ENCODE data around the gene FAM117A. TPM values are rescaled to one million over a fixed set of nuclear protein-coding genes. Genes with fewer than 3 reads are reported as not detected.

Gene FAM117A
- total and polyA plus RNA-seq, 5 experiments from 2014 or later: 36.9 to 90.8 (median 53.6) TPM

GRCh38 chr17:49748791-49749190 is 15.1 kb downstream of the FAM117A start:
- ATAC-seq (peak; percentile 67 to 78), DNase-seq (peak in 9 of 10 donors; percentile 34 to 64 (median 53))
- H3K36me3 Mint-ChIP-seq: peaks cover 0 to 26% (median 9%) of the 10 kb centered on the region in 3 donors
- H3K9me3 Mint-ChIP-seq: peaks cover 0 to 2% (median 0%) of the 10 kb centered on the region in 9 donors
- POLR2A ChIA-PET: interaction anchor here (0.6 to 7.3 kb wide), 9 partner anchors 8 to 75 kb away, joined by 3 to 207 read pairs (median 16); partner anchors contain the start of genes FAM117A, KAT7 and SLC35B1
- peaks cover 50 to 96% (median 80%) of the 10 kb centered on the region in 4 donors for H3K4me1 Mint-ChIP-seq
- peak overlapping the region; percentile 56 to 89 (median 81) for H3K4me3 Mint-ChIP-seq
- H3K27me3 Mint-ChIP-seq: no peaks in the 10 kb centered on the region
- peak overlapping the region; percentile 94 to 100 (median 96) for H3K27ac Mint-ChIP-seq

- Mint-ChIP-seq H3K27ac (peak overlapping the region; percentile 94 to 100 (median 96)), H3K9me3 (peaks cover 0 to 2% (median 0%) of the 10 kb centered on the region in 9 donors), H3K4me3 (peak overlapping the region; percentile 56 to 89 (median 81)), H3K27me3 (no peaks in the 10 kb centered on the region), H3K4me1 (peaks cover 50 to 94% (median 77%) of the 10 kb centered on the region in 4 donors), H3K36me3 (peaks cover 0 to 23% (median 9%) of the 10 kb centered on the region in 3 donors)
- peak in 4 of 10 donors; percentile 24 to 30 (median 27) for DNase-seq
- peak; percentile 18 to 20 for ATAC-seq
- POLR2A ChIA-PET: interaction anchor here (0.9 to 7.3 kb wide), 8 partner anchors 9 to 69 kb away, joined by 3 to 207 read pairs (median 18); partner anchors contain the start of genes FAM117A, KAT7 and SLC35B1
Measured at GRCh38 chr17:49748223-49748622, 15.7 kb downstream of the FAM117A start.

GRCh38 chr17:49747632-49748031 is 16.3 kb downstream of the FAM117A start:
- Mint-ChIP-seq H3K4me3 (peak overlapping the region; percentile 51 to 89 (median 81)), H3K27ac (peak overlapping the region; percentile 94 to 100 (median 96)), H3K4me1 (peaks cover 52 to 94% (median 77%) of the 10 kb centered on the region in 4 donors), H3K9me3 (peaks cover 0 to 2% (median 0%) of the 10 kb centered on the region in 9 donors), H3K27me3 (no peaks in the 10 kb centered on the region), H3K36me3 (peaks cover 0 to 19% (median 9%) of the 10 kb centered on the region in 3 donors)
- peak in 1 of 2 donors; percentile 2 for ATAC-seq
- DNase-seq: no peak
- POLR2A ChIA-PET: interaction anchor here (2.1 to 7.3 kb wide), 6 partner anchors 9 to 41 kb away, joined by 9 to 207 read pairs (median 22); partner anchors contain the start of genes FAM117A, KAT7 and SLC35B1

- Mint-ChIP-seq H3K4me3 (peak overlapping the region; percentile 51 to 89 (median 81)), H3K4me1 (peaks cover 55 to 94% (median 77%) of the 10 kb centered on the region in 4 donors), H3K36me3 (peaks cover 0 to 19% (median 9%) of the 10 kb centered on the region in 3 donors), H3K9me3 (peaks cover 0 to 2% (median 0%) of the 10 kb centered on the region in 9 donors), H3K27ac (peak overlapping the region; percentile 94 to 100 (median 96)), H3K27me3 (no peaks in the 10 kb centered on the region)
- POLR2A ChIA-PET: interaction anchor here (0.5 to 7.3 kb wide), 10 partner anchors 8 to 405 kb away, joined by 3 to 207 read pairs (median 12); partner anchors contain the start of genes FAM117A, KAT7 and SLC35B1
- peak; percentile 65 to 77 for ATAC-seq
- peak in 5 of 10 donors; percentile 26 to 65 (median 36) for DNase-seq
Measured at GRCh38 chr17:49746791-49747490, 17.0 kb downstream of the FAM117A start.

GRCh38 chr17:49745175-49746139 is 18.5 kb downstream of the FAM117A start:
- Mint-ChIP-seq H3K4me1 (peaks cover 65 to 98% (median 88%) of the 10 kb centered on the region in 4 donors), H3K27ac (peak overlapping the region; percentile 94 to 100 (median 96)), H3K27me3 (no peaks in the 10 kb centered on the region), H3K9me3 (peaks cover 0 to 2% (median 0%) of the 10 kb centered on the region in 9 donors), H3K4me3 (peak overlapping the region in 9 of 10 donors; percentile 67 to 89 (median 80)), H3K36me3 (peaks cover 0 to 23% (median 10%) of the 10 kb centered on the region in 3 donors)
- POLR2A ChIA-PET: interaction anchor here (0.6 to 9.5 kb wide), 6 partner anchors 15 to 43 kb away, joined by 3 to 277 read pairs (median 22); partner anchors contain the start of genes FAM117A, KAT7 and SLC35B1
- no peak for DNase-seq
- ATAC-seq: no peak

GRCh38 chr17:49742166-49742638 is 21.7 kb downstream of the FAM117A start:
- POLR2A ChIA-PET: interaction anchor here (0.5 to 9.5 kb wide), 12 partner anchors 11 to 544 kb away, joined by 3 to 277 read pairs (median 7); partner anchors contain the start of genes FAM117A, KAT7 and SLC35B1

GRCh38 chr17:49741692-49742076 is 22.2 kb downstream of the FAM117A start:
- Mint-ChIP-seq H3K36me3 (peaks cover 0 to 14% (median 7%) of the 10 kb centered on the region in 3 donors), H3K9me3 (peaks cover 0 to 2% (median 0%) of the 10 kb centered on the region in 9 donors)

More at GRCh38 chr17:49742166-49742638, 21.7 kb downstream of the FAM117A start:
- H3K27ac Mint-ChIP-seq: peak overlapping the region; percentile 97 to 100 (median 100)
- peaks cover 0 to 14% (median 7%) of the 10 kb centered on the region in 3 donors for H3K36me3 Mint-ChIP-seq
- no peak for ATAC-seq
- peak in 2 of 10 donors; percentile 48 to 62 for DNase-seq
- no peaks in the 10 kb centered on the region for H3K27me3 Mint-ChIP-seq
- H3K4me3 Mint-ChIP-seq: peak overlapping the region; percentile 82 to 97 (median 91)
- peaks cover 59 to 98% (median 90%) of the 10 kb centered on the region in 4 donors for H3K4me1 Mint-ChIP-seq
- peaks cover 0 to 2% (median 0%) of the 10 kb centered on the region in 9 donors for H3K9me3 Mint-ChIP-seq

GRCh38 chr17:49741009-49741691 is 22.8 kb downstream of the FAM117A start:
- Mint-ChIP-seq H3K4me1 (peaks cover 58 to 98% (median 90%) of the 10 kb centered on the region in 4 donors), H3K27ac (peak overlapping the region; percentile 97 to 100 (median 100)), H3K4me3 (peak overlapping the region; percentile 82 to 97 (median 91)), H3K36me3 (peaks cover 0 to 19% (median 11%) of the 10 kb centered on the region in 3 donors), H3K9me3 (peaks cover 0 to 2% (median 0%) of the 10 kb centered on the region in 9 donors), H3K27me3 (no peaks in the 10 kb centered on the region)
- no peak for ATAC-seq
- POLR2A ChIA-PET: interaction anchor here (0.6 to 9.5 kb wide), 8 partner anchors 7 to 47 kb away, joined by 4 to 277 read pairs (median 34); partner anchors contain the start of genes FAM117A, KAT7 and SLC35B1
- no peak for DNase-seq

More at GRCh38 chr17:49741692-49742076, 22.2 kb downstream of the FAM117A start:
- POLR2A ChIA-PET: interaction anchor here (0.6 to 9.5 kb wide), 8 partner anchors 16 to 47 kb away, joined by 3 to 277 read pairs (median 7); partner anchors contain the start of genes FAM117A, KAT7 and SLC35B1
- no peak for ATAC-seq
- Mint-ChIP-seq H3K4me1 (peaks cover 60 to 98% (median 90%) of the 10 kb centered on the region in 4 donors), H3K4me3 (peak overlapping the region; percentile 82 to 97 (median 91)), H3K27ac (peak overlapping the region; percentile 97 to 100 (median 100)), H3K27me3 (no peaks in the 10 kb centered on the region)
- no peak for DNase-seq

GRCh38 chr17:49739641-49740271 is 24.2 kb downstream of the FAM117A start:
- Mint-ChIP-seq H3K4me3 (peak overlapping the region; percentile 82 to 97 (median 91)), H3K27ac (peak overlapping the region; percentile 97 to 100 (median 100)), H3K9me3 (no peaks in the 10 kb centered on the region), H3K4me1 (peaks cover 51 to 98% (median 86%) of the 10 kb centered on the region in 4 donors), H3K27me3 (no peaks in the 10 kb centered on the region), H3K36me3 (peaks cover 0 to 12% (median 8%) of the 10 kb centered on the region in 3 donors)
- POLR2A ChIA-PET: interaction anchor here (0.5 to 9.5 kb wide), 16 partner anchors 9 to 78 kb away, joined by 3 to 277 read pairs (median 5); partner anchors contain the start of genes FAM117A, KAT7 and SLC35B1
- DNase-seq: peak; percentile 93 to 99 (median 96)
- ATAC-seq: peak; percentile 95 to 98
